Measurements from ENCODE around the gene FNDC1. TPM values are rescaled to one million over a fixed set of nuclear protein-coding genes. Genes with fewer than 3 reads are reported as not detected.

FNDC1 gene
- total RNA-seq, 2 donors from 2014 or later, result 0.09 to 0.51 TPM

DNA sequence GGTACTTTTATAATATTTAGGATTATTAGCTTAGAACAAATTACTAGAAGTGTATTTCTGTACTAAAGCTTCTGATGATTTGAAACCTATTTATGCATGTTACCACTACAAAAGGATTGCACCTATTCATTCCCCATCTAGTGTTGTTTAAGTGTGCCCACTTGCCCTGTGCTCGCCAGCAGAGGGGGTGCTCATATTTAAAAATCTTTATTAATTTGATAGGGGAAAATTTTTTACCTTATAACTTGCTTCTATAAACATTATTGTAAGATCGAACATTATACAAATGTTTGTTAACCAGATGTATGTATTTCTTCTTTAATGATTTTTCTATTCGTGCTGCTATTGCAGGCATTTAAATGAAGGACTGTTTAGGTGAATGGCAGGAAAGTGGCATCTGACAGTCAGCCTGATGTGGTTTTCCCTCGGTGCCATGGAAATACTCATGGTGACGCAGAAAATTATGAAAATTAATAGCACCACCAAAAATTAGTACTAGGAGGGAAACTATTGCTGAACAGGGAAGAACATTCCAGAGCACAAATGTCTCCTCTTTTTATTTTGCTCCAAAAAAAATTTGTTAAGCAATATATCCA is 44.1 kb upstream of the FNDC1 start:
- no peaks in the 10 kb centered on the region for H3K9me3 ChIP-seq
- no peaks in the 10 kb centered on the region for H3K27me3 ChIP-seq (replicated peaks; ENCODE audit: insufficient read depth)
- H3K4me1 ChIP-seq (replicated peaks), result no peaks in the 10 kb centered on the region
- intact Hi-C loops (cut with DNase I), result no loop called here
- H3K27ac ChIP-seq, result no peak overlapping the region
- 81% methylated on average over 5 of the region's 5 CpGs for WGBS
- DNase-seq (ENCODE audit: low spot score), result no peak
- H3K36me3 ChIP-seq, result no peaks in the 10 kb centered on the region
- H3K4me3 ChIP-seq, result no peak overlapping the region
- TF ChIP-seq CTCF (IDR thresholded peaks at IDR 0.05) (no peak), POLR2A (IDR thresholded peaks at IDR 0.05) (no peak)

DNA sequence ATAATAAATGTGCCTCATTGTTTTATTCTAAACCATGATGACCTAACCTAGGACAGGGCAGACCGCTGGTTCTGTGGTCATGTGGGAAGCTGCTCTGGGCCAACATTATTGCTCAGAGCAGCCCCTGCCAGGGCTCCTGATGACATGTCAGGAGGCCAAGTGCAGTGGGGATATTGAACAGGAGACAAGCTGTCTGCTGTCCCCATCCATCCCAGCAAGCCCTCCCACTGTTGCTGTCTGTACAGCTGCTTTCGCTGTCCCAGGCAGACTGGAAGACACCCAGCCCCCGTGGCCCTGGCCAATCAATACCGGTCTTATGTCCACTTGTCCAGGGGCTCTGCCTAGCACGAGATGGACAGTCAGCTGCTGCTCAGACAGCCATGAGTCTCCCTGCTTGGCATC is 43.2 kb upstream of the FNDC1 start:
- DNase-seq (ENCODE audit: low spot score), result no peak
- Histone ChIP-seq H3K36me3 (no peaks in the 10 kb centered on the region), H3K4me1 (replicated peaks) (no peaks in the 10 kb centered on the region), H3K4me3 (no peak overlapping the region), H3K9me3 (no peaks in the 10 kb centered on the region), H3K27ac (no peak overlapping the region), H3K27me3 (replicated peaks; ENCODE audit: insufficient read depth) (no peaks in the 10 kb centered on the region)
- TF ChIP-seq POLR2AphosphoS5 (IDR thresholded peaks at IDR 0.05) (no peak), POLR2A (IDR thresholded peaks at IDR 0.05) (no peak), CTCF (IDR thresholded peaks at IDR 0.05) (no peak)
- 76% methylated on average over 5 of the region's 5 CpGs for WGBS
- intact Hi-C loops (cut with DNase I), result no loop called here

DNA sequence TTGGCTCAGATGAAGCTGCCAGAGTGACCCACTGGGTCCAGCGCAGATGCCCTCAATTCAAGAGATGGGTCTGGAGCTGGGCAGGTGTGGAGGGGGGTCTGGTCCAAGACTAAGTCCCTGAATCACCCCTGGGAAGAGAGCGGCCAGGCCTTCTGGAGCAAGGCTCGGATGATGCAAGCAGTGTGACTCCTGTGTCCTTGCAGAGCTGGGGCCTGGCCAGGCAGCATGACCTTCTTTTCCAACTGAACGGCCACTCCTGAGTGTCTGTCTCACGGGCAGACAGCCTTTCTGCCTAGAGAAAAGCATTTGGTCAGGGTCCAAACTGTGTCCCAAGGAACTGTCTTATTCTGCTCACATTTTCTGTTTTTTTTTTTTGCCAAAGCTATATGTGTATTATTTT is 42.6 kb upstream of the FNDC1 start:
- DNase-seq (ENCODE audit: low spot score), result no peak
- intact Hi-C loops (cut with DNase I), result no loop called here
- no peaks in the 10 kb centered on the region for H3K4me1 ChIP-seq (replicated peaks)
- no peaks in the 10 kb centered on the region for H3K36me3 ChIP-seq
- no peak overlapping the region for H3K4me3 ChIP-seq
- no peaks in the 10 kb centered on the region for H3K27me3 ChIP-seq (replicated peaks; ENCODE audit: insufficient read depth)
- no peaks in the 10 kb centered on the region for H3K9me3 ChIP-seq
- no peak overlapping the region for H3K27ac ChIP-seq
- 73% methylated on average over 5 of the region's 5 CpGs for WGBS
- TF ChIP-seq POLR2AphosphoS5 (IDR thresholded peaks at IDR 0.05), result no peak
- TF ChIP-seq CTCF (IDR thresholded peaks at IDR 0.05), result no peak
- no peak for TF ChIP-seq POLR2A (IDR thresholded peaks at IDR 0.05)

GRCh38 chr6:159127701-159128100 is 41.5 kb upstream of the FNDC1 start:
- H3K27ac ChIP-seq, result no peak overlapping the region
- H3K4me3 ChIP-seq, result no peak overlapping the region
- H3K27me3 ChIP-seq (replicated peaks; ENCODE audit: insufficient read depth), result no peaks in the 10 kb centered on the region
- no peaks in the 10 kb centered on the region for H3K4me1 ChIP-seq (replicated peaks)
- no peak for DNase-seq (ENCODE audit: low spot score)
- TF ChIP-seq CTCF (IDR thresholded peaks at IDR 0.05) (no peak), POLR2A (IDR thresholded peaks at IDR 0.05) (no peak), POLR2AphosphoS5 (IDR thresholded peaks at IDR 0.05) (no peak)
- H3K9me3 ChIP-seq, result no peaks in the 10 kb centered on the region
- WGBS, result 91% methylated on average over 12 of the region's 12 CpGs
- H3K36me3 ChIP-seq, result no peaks in the 10 kb centered on the region
- intact Hi-C loops (cut with DNase I), result no loop called here

DNA sequence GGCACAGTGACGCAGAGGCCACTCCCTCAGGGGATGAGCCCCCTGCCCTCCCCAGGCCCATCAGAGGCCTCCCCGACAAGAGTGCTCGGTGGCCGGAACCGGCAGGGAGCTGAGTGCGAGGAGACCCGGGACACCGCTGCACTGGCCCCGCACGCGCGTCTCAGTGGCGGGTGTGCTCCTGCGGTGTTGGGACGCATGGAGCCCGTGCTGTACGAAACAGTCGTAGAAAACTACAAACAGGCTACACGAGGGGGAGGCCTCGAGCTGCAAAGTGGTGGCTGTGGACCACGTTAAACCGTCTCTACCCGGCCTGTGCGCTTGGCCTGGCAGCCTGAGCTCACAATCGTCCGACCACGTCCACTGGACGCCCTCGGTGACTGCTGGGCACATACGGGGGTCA is 40.2 kb upstream of the FNDC1 start:
- Histone ChIP-seq H3K4me1 (replicated peaks) (no peaks in the 10 kb centered on the region), H3K9me3 (no peaks in the 10 kb centered on the region), H3K27me3 (replicated peaks; ENCODE audit: insufficient read depth) (no peaks in the 10 kb centered on the region), H3K36me3 (no peaks in the 10 kb centered on the region), H3K4me3 (no peak overlapping the region), H3K27ac (no peak overlapping the region)
- no peak for DNase-seq (ENCODE audit: low spot score)
- 97% methylated on average over 30 of the region's 30 CpGs for WGBS
- intact Hi-C loops (cut with DNase I), result no loop called here
- TF ChIP-seq POLR2A (IDR thresholded peaks at IDR 0.05) (no peak), CTCF (IDR thresholded peaks at IDR 0.05) (no peak), POLR2AphosphoS5 (IDR thresholded peaks at IDR 0.05) (no peak)
